Activated naive CD4-positive, alpha-beta T cell treated with anti-CD3 and anti-CD28 coated beads, Interleukin-2, amount 50 U/mL, for 24 hours (primary cell): ENCODE data around the gene PPT2.

Experiments
- H3K27ac Mint-ChIP-seq: one replicate; pipeline ENCODE4 v1.8.0; 2021; ENCODE audit warnings: mild to moderate bottlenecking, mixed read lengths
- H3K27me3 Mint-ChIP-seq: one replicate; pipeline ENCODE4 v1.8.0; 2021; ENCODE audit warnings: mixed read lengths
- H3K36me3 Mint-ChIP-seq: one replicate; pipeline ENCODE4 v1.8.0; 2021; ENCODE audit warnings: mixed read lengths
- H3K4me1 Mint-ChIP-seq: one replicate; pipeline ENCODE4 v1.8.0; 2021; ENCODE audit warnings: mixed read lengths
- H3K4me3 Mint-ChIP-seq: one replicate; pipeline ENCODE4 v1.8.0; 2021; ENCODE audit warnings: mild to moderate bottlenecking, mixed read lengths
- H3K9me3 Mint-ChIP-seq: one replicate; pipeline ENCODE4 v1.8.0; 2021; ENCODE audit warnings: mixed read lengths

Gene PPT2, protein sequence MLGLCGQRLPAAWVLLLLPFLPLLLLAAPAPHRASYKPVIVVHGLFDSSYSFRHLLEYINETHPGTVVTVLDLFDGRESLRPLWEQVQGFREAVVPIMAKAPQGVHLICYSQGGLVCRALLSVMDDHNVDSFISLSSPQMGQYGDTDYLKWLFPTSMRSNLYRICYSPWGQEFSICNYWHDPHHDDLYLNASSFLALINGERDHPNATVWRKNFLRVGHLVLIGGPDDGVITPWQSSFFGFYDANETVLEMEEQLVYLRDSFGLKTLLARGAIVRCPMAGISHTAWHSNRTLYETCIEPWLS

DNA sequence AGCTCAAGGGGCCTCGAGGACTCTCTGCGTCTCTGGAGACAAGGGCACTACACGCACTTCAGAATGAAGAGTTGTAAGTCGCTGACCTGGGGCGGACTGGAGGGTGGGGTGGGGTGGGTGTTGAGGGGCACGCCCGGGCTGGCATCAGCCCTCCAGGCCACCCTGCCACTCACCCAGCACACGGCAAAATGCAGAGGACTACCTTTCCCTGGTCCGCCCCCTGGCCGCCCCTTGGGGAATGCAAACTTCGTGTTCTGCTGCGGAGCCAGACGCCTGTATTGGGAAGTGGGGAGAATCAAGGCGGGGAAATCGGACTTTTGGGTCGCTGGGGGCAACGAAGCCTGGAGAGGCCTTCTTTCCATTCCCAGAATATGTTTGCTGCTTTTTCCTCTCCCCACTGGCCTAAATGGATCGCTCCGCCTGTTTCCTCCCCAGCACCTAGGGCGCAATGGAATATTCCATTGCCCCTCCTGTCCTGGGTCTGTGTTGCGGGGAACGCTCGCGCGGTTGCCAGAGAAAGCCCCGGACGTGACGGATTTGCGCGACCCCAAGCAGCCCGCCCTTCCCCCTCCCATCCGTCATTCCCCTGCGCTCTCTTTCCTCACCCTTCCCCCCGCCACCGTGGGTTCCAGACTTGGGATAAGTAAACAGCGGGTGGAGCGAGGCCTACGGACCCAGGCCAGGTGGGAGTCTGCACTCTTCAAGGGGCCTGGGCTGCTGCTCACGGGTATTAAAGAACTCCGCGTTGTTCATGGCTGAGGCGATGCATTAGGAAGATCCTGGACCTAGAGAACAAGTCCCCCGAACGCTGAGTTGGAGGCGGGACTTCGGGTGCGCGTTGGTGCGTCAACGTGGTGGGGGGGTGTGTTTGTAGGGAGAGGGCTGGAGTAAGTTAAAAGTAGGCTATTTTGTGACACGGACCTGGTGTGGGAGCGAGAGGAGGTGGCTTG, at the start of gene PPT2:
Gene PPT2, plus strand, starts transcription at position 578 of the 950 bp plus-strand sequence. CDS start 454 bp downstream, outside the sequence.
- H3K4me1 Mint-ChIP-seq = peaks cover 63% of the 10 kb centered on the region
- H3K9me3 Mint-ChIP-seq = no peaks in the 10 kb centered on the region
- peaks cover 10% of the 10 kb centered on the region for H3K36me3 Mint-ChIP-seq
- H3K27me3 Mint-ChIP-seq = peaks cover 4% of the 10 kb centered on the region
- peak within 1 kb of the TSS; percentile 94 for H3K27ac Mint-ChIP-seq
- peak within 1 kb of the TSS; percentile 99 for H3K4me3 Mint-ChIP-seq

GRCh38 chr6:32105433-32105832, 48.5 kb upstream of the PPT2 start:
- H3K36me3 Mint-ChIP-seq = no peaks in the 10 kb centered on the region
- no peaks in the 10 kb centered on the region for H3K27me3 Mint-ChIP-seq
- no peaks in the 10 kb centered on the region for H3K9me3 Mint-ChIP-seq
- no peak overlapping the region for H3K4me3 Mint-ChIP-seq
- H3K27ac Mint-ChIP-seq = no peak overlapping the region
- peaks cover 36% of the 10 kb centered on the region for H3K4me1 Mint-ChIP-seq

- Mint-ChIP-seq H3K27me3 (no peaks in the 10 kb centered on the region), H3K36me3 (no peaks in the 10 kb centered on the region), H3K4me3 (no peak overlapping the region), H3K9me3 (no peaks in the 10 kb centered on the region), H3K4me1 (peaks cover 36% of the 10 kb centered on the region), H3K27ac (no peak overlapping the region)
Measured at GRCh38 chr6:32107406-32107805, 46.5 kb upstream of the PPT2 start.

GRCh38 chr6:32108094-32108627, 45.8 kb upstream of the PPT2 start:
- H3K36me3 Mint-ChIP-seq = no peaks in the 10 kb centered on the region
- peaks cover 36% of the 10 kb centered on the region for H3K4me1 Mint-ChIP-seq
- no peaks in the 10 kb centered on the region for H3K9me3 Mint-ChIP-seq
- H3K27me3 Mint-ChIP-seq = no peaks in the 10 kb centered on the region
- peak overlapping the region; percentile 53 for H3K27ac Mint-ChIP-seq
- peak overlapping the region; percentile 56 for H3K4me3 Mint-ChIP-seq

DNA sequence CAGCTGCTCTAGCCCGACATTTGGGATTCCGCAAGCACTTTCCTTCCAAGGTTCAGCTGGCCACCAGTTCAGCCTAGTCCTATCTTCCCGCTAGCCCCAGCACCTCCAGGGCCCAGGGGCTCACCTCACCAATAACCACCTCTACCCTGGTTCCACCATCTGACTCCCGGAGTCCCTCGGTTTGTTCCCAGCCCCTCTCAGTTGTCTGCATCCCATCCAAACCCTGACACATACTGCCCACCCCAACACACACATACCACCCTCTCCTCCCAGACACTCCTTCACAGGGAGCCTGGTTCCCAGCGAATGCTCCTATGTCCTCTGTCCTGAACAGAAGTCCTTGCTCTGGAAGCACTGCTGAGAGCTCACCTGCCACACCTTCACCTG, 45.2 kb upstream of the PPT2 start:
- H3K4me1 Mint-ChIP-seq = peaks cover 36% of the 10 kb centered on the region
- H3K36me3 Mint-ChIP-seq = no peaks in the 10 kb centered on the region
- H3K4me3 Mint-ChIP-seq = peak overlapping the region; percentile 56
- H3K27ac Mint-ChIP-seq = peak overlapping the region; percentile 32
- H3K27me3 Mint-ChIP-seq = no peaks in the 10 kb centered on the region
- H3K9me3 Mint-ChIP-seq = no peaks in the 10 kb centered on the region

GRCh38 chr6:32109114-32109764, 44.7 kb upstream of the PPT2 start, which contains the start of gene TNXB:
Gene TNXB, minus strand, starts transcription at chr6:32109338. Its CDS starts 11,140 bp downstream, at chr6:32098198.
- Mint-ChIP-seq H3K4me1 (peaks cover 36% of the 10 kb centered on the region), H3K36me3 (no peaks in the 10 kb centered on the region), H3K27me3 (no peaks in the 10 kb centered on the region), H3K27ac (peak within 1 kb of the TSS; percentile 75), H3K9me3 (no peaks in the 10 kb centered on the region), H3K4me3 (peak within 1 kb of the TSS; percentile 56)

DNA sequence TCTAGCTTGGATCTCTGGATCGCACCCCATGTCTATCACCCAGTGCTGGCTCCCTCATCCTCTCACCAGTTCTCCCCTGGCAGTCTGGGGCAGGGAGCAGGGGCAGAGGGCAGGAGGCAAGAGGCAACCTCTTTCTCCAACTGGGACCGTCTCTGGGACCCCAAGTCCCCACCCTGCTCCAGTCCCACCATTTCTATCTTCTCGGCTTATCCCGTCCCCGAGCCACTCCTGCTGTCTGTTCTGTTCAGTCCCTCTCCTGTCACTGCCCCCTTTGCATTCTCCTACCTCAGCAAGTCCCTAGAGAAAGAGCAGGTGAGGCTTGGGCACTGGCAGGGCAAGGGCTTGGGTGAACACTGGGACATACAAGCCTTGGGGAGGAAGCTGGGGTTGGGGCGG, 44.2 kb upstream of the PPT2 start:
- H3K27ac Mint-ChIP-seq = no peak overlapping the region
- H3K27me3 Mint-ChIP-seq = no peaks in the 10 kb centered on the region
- H3K4me3 Mint-ChIP-seq = no peak overlapping the region
- H3K4me1 Mint-ChIP-seq = peaks cover 36% of the 10 kb centered on the region
- H3K36me3 Mint-ChIP-seq = no peaks in the 10 kb centered on the region
- H3K9me3 Mint-ChIP-seq = no peaks in the 10 kb centered on the region

DNA sequence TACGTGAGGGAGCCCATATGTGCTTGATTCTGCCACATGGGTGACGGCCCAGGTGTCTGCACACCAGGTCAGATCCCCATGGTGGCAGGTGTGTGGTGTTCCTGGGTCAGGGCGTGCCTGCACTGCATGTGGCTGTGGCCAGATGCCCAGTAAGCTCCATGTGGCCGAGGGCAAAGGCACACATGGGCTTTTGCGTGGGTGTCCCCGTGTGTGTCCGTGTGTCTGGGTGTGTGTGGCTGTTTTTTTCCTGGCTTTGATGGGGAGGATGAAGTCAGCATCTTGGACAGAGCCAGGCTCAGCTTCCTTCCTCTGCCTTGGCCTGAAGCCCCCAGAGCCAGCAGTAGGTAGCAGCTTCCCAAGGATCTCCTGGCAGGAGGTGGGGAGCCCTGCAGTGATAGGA, 43.3 kb upstream of the PPT2 start:
- H3K36me3 Mint-ChIP-seq = no peaks in the 10 kb centered on the region
- peaks cover 36% of the 10 kb centered on the region for H3K4me1 Mint-ChIP-seq
- H3K4me3 Mint-ChIP-seq = no peak overlapping the region
- H3K27ac Mint-ChIP-seq = peak overlapping the region; percentile 30
- H3K9me3 Mint-ChIP-seq = no peaks in the 10 kb centered on the region
- no peaks in the 10 kb centered on the region for H3K27me3 Mint-ChIP-seq

GRCh38 chr6:32111424-32112066, 42.4 kb upstream of the PPT2 start:
- Mint-ChIP-seq H3K9me3 (no peaks in the 10 kb centered on the region), H3K27me3 (no peaks in the 10 kb centered on the region), H3K36me3 (no peaks in the 10 kb centered on the region), H3K27ac (peak overlapping the region; percentile 62), H3K4me1 (peaks cover 36% of the 10 kb centered on the region), H3K4me3 (no peak overlapping the region)

DNA sequence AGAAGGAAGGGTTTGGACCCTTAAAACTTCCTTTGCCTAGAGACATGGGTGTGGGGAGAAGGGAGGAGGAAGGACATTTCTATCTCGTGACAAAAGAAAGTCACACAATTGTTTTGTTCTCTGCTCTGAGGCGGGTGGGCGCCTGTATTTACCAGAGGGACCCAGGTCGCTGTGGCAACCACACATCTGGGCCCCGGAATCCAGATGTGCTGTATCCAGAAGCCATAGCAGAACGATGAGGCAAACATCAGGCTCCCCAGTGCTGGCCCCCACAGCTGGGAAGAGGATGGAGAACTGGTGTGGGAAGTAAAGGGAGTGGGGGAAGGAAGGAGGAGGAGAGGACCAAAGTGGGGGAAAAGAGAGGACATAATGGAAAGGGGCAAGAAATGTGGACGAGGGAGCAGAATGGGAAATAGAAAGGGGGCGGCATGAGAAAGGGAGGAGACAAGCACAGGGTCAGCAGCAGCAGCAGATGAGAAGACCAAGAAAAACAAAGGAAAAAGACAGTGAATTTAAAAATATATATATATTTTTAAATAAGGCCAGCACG, 41.4 kb upstream of the PPT2 start:
- no peaks in the 10 kb centered on the region for H3K27me3 Mint-ChIP-seq
- H3K4me3 Mint-ChIP-seq = no peak overlapping the region
- no peak overlapping the region for H3K27ac Mint-ChIP-seq
- no peaks in the 10 kb centered on the region for H3K36me3 Mint-ChIP-seq
- no peaks in the 10 kb centered on the region for H3K9me3 Mint-ChIP-seq
- peaks cover 26% of the 10 kb centered on the region for H3K4me1 Mint-ChIP-seq

DNA sequence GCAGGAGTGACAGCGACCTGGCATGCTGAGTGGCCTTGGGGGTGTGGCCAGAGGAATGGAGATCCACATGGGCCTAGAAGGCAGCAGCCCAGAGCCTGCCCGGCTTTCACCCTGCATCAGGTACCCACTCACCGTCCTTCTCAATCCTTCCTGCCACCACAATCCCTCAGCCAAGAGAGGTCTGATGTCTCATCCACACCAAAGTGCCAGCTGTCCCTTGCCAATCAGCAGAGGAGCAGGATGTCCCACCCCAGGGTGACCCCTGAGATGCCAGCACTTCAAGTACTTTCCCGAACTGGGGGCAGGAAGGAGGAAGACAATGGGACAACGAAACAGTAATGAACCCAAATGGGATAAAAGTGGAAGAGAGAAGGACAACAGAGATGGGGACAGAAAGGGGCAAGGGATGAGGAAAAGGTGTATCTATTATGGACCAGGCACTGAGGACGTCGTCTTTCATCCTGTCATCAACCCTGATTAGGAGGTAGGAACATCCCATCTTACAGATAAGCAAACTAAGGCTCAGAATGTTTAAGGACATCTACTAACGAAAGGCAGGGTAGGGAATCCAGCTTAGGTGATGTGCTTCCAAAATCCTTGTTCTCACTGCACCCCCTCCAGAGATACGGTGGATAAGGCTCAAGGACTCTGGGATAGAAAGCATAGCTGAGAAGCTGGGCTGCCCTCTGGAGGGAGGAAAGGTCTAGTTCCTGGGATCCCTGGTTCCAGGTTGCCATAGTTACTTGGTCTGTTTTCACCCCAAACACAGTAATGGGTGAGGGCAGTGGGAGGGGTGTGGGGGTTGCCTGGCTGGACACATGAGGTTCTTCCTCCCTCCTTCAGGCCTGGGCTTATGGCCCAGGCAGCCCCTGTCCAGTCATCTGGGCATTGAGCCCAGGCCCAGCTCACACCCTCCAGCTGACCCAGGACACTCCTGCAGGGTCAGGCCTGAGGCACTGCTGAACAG, 40.3 kb upstream of the PPT2 start:
- H3K27me3 Mint-ChIP-seq = no peaks in the 10 kb centered on the region
- peaks cover 17% of the 10 kb centered on the region for H3K4me1 Mint-ChIP-seq
- no peaks in the 10 kb centered on the region for H3K9me3 Mint-ChIP-seq
- H3K27ac Mint-ChIP-seq = peak overlapping the region; percentile 69
- H3K36me3 Mint-ChIP-seq = peaks cover 2% of the 10 kb centered on the region
- H3K4me3 Mint-ChIP-seq = no peak overlapping the region

DNA sequence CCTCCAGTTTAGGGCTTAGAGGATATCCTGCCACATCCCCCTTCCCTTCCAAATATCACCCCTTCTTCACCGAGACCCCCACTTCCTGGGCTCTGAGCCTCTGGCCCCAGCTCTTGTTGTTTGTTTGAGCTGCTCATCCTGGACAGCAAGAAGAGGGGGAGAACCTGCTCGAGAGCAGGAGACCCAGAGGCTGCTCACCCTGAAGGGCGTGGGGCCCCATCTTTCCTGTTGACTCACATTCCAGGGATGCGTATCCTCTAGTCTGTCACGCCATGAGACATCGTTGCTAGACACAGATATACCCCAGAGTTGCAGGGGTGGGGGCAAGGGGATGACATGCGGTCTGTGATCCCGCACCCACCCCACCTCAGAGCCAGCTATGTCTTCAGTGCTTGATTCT, 39.1 kb upstream of the PPT2 start:
- Mint-ChIP-seq H3K27ac (no peak overlapping the region), H3K36me3 (peaks cover 2% of the 10 kb centered on the region), H3K27me3 (no peaks in the 10 kb centered on the region), H3K4me1 (peaks cover 16% of the 10 kb centered on the region), H3K9me3 (no peaks in the 10 kb centered on the region), H3K4me3 (no peak overlapping the region)

DNA sequence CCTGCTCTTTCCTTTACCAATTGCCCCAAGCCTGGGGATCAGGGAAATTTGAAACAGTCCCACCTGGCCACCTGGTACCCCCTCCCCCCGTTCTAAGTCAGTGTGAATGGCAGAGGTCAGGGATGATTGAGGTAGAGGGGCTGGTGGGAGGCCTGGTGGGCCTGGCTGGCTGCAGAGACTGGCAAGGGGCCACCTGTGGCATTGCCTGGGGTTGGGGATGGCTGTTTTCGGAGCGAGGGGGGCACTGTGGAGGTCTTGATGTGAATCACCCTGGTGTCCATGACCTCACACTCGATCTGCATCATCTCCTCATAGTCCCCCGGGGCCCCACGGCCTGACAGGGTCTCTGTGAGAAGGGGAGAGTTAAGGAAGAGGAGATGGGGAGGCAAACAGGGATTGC, 38.3 kb upstream of the PPT2 start:
- H3K9me3 Mint-ChIP-seq = no peaks in the 10 kb centered on the region
- H3K27me3 Mint-ChIP-seq = no peaks in the 10 kb centered on the region
- no peak overlapping the region for H3K27ac Mint-ChIP-seq
- peaks cover 2% of the 10 kb centered on the region for H3K36me3 Mint-ChIP-seq
- H3K4me1 Mint-ChIP-seq = peaks cover 12% of the 10 kb centered on the region
- H3K4me3 Mint-ChIP-seq = no peak overlapping the region

DNA sequence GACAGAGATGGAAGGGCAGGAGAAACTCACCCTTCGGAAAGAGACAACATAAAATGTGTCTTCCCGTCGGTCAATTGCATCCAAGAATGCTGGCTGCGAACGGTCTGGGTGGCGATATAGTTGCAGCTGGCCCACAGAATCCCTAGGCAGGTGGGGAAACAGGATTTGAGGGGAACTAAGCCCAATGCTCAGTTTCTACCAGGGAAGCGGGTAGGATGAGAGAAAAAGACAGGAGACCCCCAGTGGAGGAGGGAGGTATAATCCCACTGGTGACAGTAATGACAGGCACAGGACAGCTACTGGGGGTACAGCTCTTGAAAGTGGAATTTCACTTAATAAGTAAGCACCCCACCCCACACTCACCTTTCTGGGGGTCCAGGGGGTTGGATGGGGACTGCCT, 37.3 kb upstream of the PPT2 start:
- Mint-ChIP-seq H3K27ac (no peak overlapping the region), H3K36me3 (peaks cover 2% of the 10 kb centered on the region), H3K4me3 (no peak overlapping the region), H3K27me3 (no peaks in the 10 kb centered on the region), H3K4me1 (peaks cover 12% of the 10 kb centered on the region), H3K9me3 (no peaks in the 10 kb centered on the region)
